Kidney epithelial cell (primary cell): Measurements from ENCODE around the gene ACOX2. TPM values are rescaled to one million over a fixed set of nuclear protein-coding genes. Genes with fewer than 3 reads are reported as not detected.

Experiments
- DNase-seq: peaks from one replicate; pipeline ENCODE4 v3.0.0-alpha.2; 2010; ENCODE audit warnings: low read depth
- H3K27me3 ChIP-seq: 2 replicates; pipeline ENCODE4 v1.6.0; 2011; ENCODE audit warnings: low read length; ENCODE audit not compliant: control insufficient read depth, insufficient read depth
- H3K36me3 ChIP-seq: 2 replicates; pipeline ENCODE4 v1.5.1; 2011; ENCODE audit warnings: low read length; ENCODE audit not compliant: control insufficient read depth, insufficient read depth
- H3K4me3 ChIP-seq: 2 replicates; pipeline ENCODE4 v1.5.1; 2011; ENCODE audit warnings: low read depth, mild to moderate bottlenecking, control low read depth, low read length
- total RNA-seq: library from RNA; depleted of rRNA; stranded (reverse); fragments of >200 nt; gene quantifications from 2 replicates; pipeline ENCODE4 v1.2.3, GENCODE V29; 2015
- TF ChIP-seq, protein P1 (sequence below): IDR thresholded peaks from 2 replicates; pipeline ENCODE4 v1.5.1; 2011; ENCODE audit warnings: mild to moderate bottlenecking, moderate library complexity, low read length, control low read depth, inconsistent platforms; ENCODE audit not compliant: insufficient read depth, poor library complexity, severe bottlenecking

ACOX2 gene
- total RNA-seq, 1 donor from 2014 or later = 0.38 TPM

GRCh38 chr3:58522759-58523425 lies 14.1 kb downstream of the ACOX2 start:
- Histone ChIP-seq H3K4me3 (no peak overlapping the region), H3K36me3 (no peaks in the 10 kb centered on the region), H3K27me3 (no peaks in the 10 kb centered on the region)
- no peak for DNase-seq
- TF ChIP-seq, protein P1, sequence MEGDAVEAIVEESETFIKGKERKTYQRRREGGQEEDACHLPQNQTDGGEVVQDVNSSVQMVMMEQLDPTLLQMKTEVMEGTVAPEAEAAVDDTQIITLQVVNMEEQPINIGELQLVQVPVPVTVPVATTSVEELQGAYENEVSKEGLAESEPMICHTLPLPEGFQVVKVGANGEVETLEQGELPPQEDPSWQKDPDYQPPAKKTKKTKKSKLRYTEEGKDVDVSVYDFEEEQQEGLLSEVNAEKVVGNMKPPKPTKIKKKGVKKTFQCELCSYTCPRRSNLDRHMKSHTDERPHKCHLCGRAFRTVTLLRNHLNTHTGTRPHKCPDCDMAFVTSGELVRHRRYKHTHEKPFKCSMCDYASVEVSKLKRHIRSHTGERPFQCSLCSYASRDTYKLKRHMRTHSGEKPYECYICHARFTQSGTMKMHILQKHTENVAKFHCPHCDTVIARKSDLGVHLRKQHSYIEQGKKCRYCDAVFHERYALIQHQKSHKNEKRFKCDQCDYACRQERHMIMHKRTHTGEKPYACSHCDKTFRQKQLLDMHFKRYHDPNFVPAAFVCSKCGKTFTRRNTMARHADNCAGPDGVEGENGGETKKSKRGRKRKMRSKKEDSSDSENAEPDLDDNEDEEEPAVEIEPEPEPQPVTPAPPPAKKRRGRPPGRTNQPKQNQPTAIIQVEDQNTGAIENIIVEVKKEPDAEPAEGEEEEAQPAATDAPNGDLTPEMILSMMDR = no peak

GRCh38 chr3:58521917-58522631 lies 14.9 kb downstream of the ACOX2 start:
- no peaks in the 10 kb centered on the region for H3K36me3 ChIP-seq
- H3K27me3 ChIP-seq = no peaks in the 10 kb centered on the region
- TF ChIP-seq, protein P1 = no peak
- DNase-seq = no peak
- no peak overlapping the region for H3K4me3 ChIP-seq

DNA sequence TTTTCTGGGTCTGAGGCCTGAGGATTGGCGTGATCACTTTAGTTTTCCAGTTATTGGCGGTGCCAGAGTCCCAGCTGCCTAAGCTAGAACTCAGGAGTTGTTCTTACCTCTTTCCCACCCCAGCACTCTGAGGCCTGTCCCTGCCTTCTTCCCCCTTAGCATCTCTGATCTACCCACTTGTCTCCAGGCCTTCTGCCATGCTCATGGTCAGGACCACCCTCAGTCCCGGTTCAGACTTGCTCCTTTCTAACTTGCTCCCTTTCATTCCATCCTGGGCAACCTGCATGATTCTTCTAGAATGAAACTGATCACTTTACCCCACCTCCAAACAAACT lies 15.7 kb downstream of the ACOX2 start:
- TF ChIP-seq, protein P1 = no peak
- no peak overlapping the region for H3K4me3 ChIP-seq
- no peak for DNase-seq
- H3K27me3 ChIP-seq = no peaks in the 10 kb centered on the region
- no peaks in the 10 kb centered on the region for H3K36me3 ChIP-seq

DNA sequence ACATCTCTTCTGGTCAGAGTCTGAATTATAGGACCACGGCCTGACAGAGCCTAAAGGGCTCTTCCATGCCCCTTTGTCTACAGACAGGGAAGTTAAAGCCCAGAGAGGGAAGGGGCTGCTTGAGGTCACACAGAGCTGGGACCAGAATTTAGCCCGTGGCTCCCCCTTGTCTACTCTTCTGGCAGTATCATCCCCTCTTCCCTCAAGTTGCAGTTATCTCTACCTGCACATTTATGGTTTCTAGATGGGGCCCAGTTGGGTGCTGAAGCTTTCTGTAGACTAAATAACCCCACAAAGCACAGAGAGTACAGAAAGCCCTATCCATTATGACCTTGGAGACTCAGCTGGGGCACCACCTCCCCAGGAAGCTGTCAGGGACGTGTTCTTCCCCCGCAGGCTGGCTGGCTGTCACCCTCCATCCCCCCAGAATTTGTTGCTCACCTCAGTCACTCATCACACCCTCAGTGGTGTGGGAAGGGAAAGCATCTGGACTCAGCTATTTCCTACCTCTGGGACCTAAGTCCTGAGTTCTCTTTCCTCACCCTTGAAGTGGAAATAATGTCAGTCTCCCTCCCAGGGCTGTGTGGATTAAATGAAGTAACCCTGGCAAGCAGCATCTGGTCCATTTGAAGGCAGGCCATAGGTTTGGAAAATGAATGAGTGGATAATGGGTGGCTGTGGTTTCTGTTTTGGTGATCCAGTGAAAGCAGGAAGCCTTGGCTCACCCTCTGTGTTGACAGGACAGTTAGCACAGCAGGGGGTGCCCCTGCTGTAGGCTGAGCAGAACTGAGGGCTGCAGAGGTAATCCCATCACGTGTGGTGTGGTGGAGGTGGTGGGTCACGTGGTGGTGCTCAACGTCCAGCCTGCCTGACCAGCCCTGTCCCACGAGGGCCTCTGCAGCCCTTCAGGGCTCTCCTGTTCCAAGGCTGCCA lies 16.3 kb downstream of the ACOX2 start:
- no peak overlapping the region for H3K4me3 ChIP-seq
- no peaks in the 10 kb centered on the region for H3K36me3 ChIP-seq
- no peak for DNase-seq
- TF ChIP-seq, protein P1 = no peak
- no peaks in the 10 kb centered on the region for H3K27me3 ChIP-seq

GRCh38 chr3:58519668-58520402 lies 17.2 kb downstream of the ACOX2 start:
- TF ChIP-seq, protein P1 = no peak
- Histone ChIP-seq H3K4me3 (no peak overlapping the region), H3K27me3 (no peaks in the 10 kb centered on the region), H3K36me3 (no peaks in the 10 kb centered on the region)
- no peak for DNase-seq
